ENCODE measurements around the gene ACOX3.

DNA sequence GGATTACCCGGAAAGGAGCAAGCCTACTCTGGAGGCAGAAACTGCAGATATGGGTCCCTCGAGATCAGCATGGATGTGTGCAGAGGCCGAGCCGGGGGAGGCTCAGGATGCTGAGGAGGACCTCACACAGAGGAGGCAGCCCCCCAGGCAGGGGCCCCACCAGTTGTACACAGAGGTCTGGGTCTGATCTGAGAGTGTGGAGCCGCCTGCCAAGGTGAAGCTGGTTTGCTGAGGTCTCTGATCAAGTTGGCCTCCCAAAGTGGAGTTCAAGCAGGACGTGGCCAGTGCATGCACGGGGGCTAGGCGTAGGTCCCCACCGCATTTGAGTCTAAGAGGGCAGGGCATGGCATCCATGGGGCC is 35.0 kb downstream of the ACOX3 start:
- TF ChIP-seq MYC (IDR thresholded peaks at IDR 0.05; ENCODE audit: insufficient read depth, insufficient read length, insufficient replicate concordance, low read length, severe bottlenecking) (no peak), TARDBP (IDR thresholded peaks at IDR 0.05; ENCODE audit: borderline replicate concordance) (no peak), POLR2AphosphoS5 (IDR thresholded peaks at IDR 0.05; ENCODE audit: low read length) (no peak), SUZ12 (IDR thresholded peaks at IDR 0.05; ENCODE audit: unreplicated experiment) (no peak), RCOR1 (conservative IDR thresholded peaks at IDR 0.05; ENCODE audit: low read depth, low read length) (no peak), POLR2A (IDR thresholded peaks at IDR 0.05; ENCODE audit: low read depth, low read length) (no peak), HDGF (IDR thresholded peaks at IDR 0.05) (no peak), JUND (IDR thresholded peaks at IDR 0.05; ENCODE audit: low read depth, low read length) (no peak), MEF2A (IDR thresholded peaks at IDR 0.05; ENCODE audit: insufficient read depth, low read depth, low read length) (no peak), CEBPB (IDR thresholded peaks at IDR 0.05; ENCODE audit: borderline replicate concordance in 1 of 2, low read depth in 2 of 2, low read length in 2 of 2) (no peak)
- TF ChIP-seq, protein P1, sequence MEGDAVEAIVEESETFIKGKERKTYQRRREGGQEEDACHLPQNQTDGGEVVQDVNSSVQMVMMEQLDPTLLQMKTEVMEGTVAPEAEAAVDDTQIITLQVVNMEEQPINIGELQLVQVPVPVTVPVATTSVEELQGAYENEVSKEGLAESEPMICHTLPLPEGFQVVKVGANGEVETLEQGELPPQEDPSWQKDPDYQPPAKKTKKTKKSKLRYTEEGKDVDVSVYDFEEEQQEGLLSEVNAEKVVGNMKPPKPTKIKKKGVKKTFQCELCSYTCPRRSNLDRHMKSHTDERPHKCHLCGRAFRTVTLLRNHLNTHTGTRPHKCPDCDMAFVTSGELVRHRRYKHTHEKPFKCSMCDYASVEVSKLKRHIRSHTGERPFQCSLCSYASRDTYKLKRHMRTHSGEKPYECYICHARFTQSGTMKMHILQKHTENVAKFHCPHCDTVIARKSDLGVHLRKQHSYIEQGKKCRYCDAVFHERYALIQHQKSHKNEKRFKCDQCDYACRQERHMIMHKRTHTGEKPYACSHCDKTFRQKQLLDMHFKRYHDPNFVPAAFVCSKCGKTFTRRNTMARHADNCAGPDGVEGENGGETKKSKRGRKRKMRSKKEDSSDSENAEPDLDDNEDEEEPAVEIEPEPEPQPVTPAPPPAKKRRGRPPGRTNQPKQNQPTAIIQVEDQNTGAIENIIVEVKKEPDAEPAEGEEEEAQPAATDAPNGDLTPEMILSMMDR (IDR thresholded peaks at IDR 0.05 in 2 of 3, conservative IDR thresholded peaks at IDR 0.05 in 1 of 3; ENCODE audit: control insufficient read depth in 2 of 3, extremely low read depth in 1 of 3, insufficient read depth in 1 of 3, low read depth in 3 of 3, low read length in 3 of 3): no peak
- TF ChIP-seq, protein P2, sequence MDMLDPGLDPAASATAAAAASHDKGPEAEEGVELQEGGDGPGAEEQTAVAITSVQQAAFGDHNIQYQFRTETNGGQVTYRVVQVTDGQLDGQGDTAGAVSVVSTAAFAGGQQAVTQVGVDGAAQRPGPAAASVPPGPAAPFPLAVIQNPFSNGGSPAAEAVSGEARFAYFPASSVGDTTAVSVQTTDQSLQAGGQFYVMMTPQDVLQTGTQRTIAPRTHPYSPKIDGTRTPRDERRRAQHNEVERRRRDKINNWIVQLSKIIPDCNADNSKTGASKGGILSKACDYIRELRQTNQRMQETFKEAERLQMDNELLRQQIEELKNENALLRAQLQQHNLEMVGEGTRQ (IDR thresholded peaks at IDR 0.05; ENCODE audit: borderline replicate concordance, low read depth, low read length): no peak
- TF ChIP-seq, protein P3, sequence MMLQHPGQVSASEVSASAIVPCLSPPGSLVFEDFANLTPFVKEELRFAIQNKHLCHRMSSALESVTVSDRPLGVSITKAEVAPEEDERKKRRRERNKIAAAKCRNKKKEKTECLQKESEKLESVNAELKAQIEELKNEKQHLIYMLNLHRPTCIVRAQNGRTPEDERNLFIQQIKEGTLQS (IDR thresholded peaks at IDR 0.05; ENCODE audit: borderline replicate concordance, extremely low read depth, low read depth, low read length): no peak
- TF ChIP-seq, protein P4, sequence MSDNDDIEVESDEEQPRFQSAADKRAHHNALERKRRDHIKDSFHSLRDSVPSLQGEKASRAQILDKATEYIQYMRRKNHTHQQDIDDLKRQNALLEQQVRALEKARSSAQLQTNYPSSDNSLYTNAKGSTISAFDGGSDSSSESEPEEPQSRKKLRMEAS (IDR thresholded peaks at IDR 0.05; ENCODE audit: low read depth, low read length): no peak
